Stimulated activated CD8-positive, alpha-beta memory T cell treated with anti-CD3 and anti-CD28 coated beads, Interleukin-15, amount 100 ng/mL, for 4 hours (primary cell): ENCODE results near the gene SRD5A2.
"Not testable (repeated sequence)": the region's sequence is repeated elsewhere in the genome, so short reads cannot be mapped to it uniquely, and the experiment has no call there.

Source experiments
- DNase-seq, 2 donors: peaks; one replicate each; pipeline ENCODE4 v3.0.0-alpha.2; 2020; ENCODE audit warnings: low read depth in 2 of 2

Gene SRD5A2

GRCh38 chr2:31533036-31533435 is 47.7 kb downstream of the SRD5A2 start:
- no peak for DNase-seq

- no peak for DNase-seq
Measured at GRCh38 chr2:31531101-31531500, 49.6 kb downstream of the SRD5A2 start.

- DNase-seq: no peak
Measured at GRCh38 chr2:31529256-31529655, 51.5 kb downstream of the SRD5A2 start.

- DNase-seq: no peak
Measured at GRCh38 chr2:31528823-31529222, 51.9 kb downstream of the SRD5A2 start.

- DNase-seq: no peak
Measured at GRCh38 chr2:31526946-31527732, 53.6 kb downstream of the SRD5A2 start.

- DNase-seq: no peak
Measured at GRCh38 chr2:31525876-31526275, 54.9 kb downstream of the SRD5A2 start.

- DNase-seq: no peak
Measured at GRCh38 chr2:31524592-31524991, 56.1 kb downstream of the SRD5A2 start.

GRCh38 chr2:31523871-31524492 is 56.8 kb downstream of the SRD5A2 start:
- peak in 1 of 2 donors; percentile 14 for DNase-seq

- no peak for DNase-seq
Measured at GRCh38 chr2:31522786-31523185, 58.0 kb downstream of the SRD5A2 start.

GRCh38 chr2:31517442-31518203 is 63.1 kb downstream of the SRD5A2 start:
- no peak for DNase-seq

- no peak for DNase-seq
Measured at GRCh38 chr2:31515586-31515985, 65.2 kb downstream of the SRD5A2 start.

GRCh38 chr2:31513553-31513952 is 67.2 kb downstream of the SRD5A2 start:
- DNase-seq: no peak

GRCh38 chr2:31511376-31511775 is 69.4 kb downstream of the SRD5A2 start:
- DNase-seq: no peak

- no peak for DNase-seq
Measured at GRCh38 chr2:31505111-31505510, 75.6 kb downstream of the SRD5A2 start.

- no peak for DNase-seq
Measured at GRCh38 chr2:31504311-31504710, 76.4 kb downstream of the SRD5A2 start.

GRCh38 chr2:31496451-31496874 is 84.3 kb downstream of the SRD5A2 start:
- not testable (repeated sequence) for DNase-seq

- DNase-seq: not testable (repeated sequence)
Measured at GRCh38 chr2:31489339-31489738, 91.4 kb downstream of the SRD5A2 start.

GRCh38 chr2:31483246-31483645 is 97.5 kb downstream of the SRD5A2 start:
- DNase-seq: no peak

- DNase-seq: no peak
Measured at GRCh38 chr2:31476511-31477180, 104.1 kb downstream of the SRD5A2 start.

- no peak for DNase-seq
Measured at GRCh38 chr2:31475692-31476091, 105.0 kb downstream of the SRD5A2 start.

- no peak for DNase-seq
Measured at GRCh38 chr2:31474296-31474695, 106.4 kb downstream of the SRD5A2 start.
